GM12873 (cell line): ENCODE results near the gene TSEN2.

Experiments
- TF ChIP-seq, protein P1 (sequence below): IDR thresholded peaks from 2 replicates; pipeline ENCODE4 v1.5.1; 2012; ENCODE audit warnings: low read depth, mild to moderate bottlenecking, moderate library complexity, low read length, control low read depth; ENCODE audit not compliant: insufficient read depth; ENCODE audit errors: missing control alignments

The TSEN2 gene

DNA sequence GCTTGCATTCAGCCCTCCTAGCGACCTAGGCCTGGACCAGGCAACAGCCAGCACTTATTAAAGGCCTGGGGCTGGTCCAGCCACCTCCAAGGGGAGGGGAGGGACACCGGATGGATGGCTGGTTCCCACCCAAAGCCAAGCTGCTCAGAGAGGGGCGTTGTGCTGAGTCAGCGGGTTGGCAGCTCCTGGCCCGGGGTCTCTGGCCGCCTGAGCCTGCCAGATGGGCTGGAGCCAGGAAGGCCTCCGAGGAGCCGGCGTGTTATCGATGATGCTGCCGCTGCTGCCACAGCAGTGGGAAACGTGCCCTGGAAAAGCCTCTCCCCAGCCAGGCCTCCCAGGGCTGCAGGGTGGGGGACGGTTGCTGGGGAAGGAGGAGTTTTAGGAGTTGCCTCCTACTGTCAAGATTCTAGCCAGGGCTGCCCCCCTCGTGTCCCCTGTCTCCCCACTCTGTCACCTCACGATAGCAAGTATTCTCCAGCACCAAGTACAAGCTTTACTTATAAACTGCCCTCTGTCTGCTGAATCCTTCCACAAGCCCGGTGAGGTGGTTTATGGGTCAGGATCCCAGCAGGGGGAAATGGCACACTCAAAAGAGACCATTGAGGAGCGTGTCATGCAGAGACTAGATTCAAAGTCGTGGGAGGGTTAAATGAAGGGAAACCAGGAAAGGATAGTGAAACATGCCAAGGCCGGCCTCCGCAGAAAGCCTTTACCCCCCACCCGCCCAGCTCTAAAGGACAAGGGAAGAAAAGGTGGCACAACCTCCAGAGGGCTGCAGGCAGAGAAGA, 43.2 kb upstream of the TSEN2 start:
- TF ChIP-seq, protein P1, sequence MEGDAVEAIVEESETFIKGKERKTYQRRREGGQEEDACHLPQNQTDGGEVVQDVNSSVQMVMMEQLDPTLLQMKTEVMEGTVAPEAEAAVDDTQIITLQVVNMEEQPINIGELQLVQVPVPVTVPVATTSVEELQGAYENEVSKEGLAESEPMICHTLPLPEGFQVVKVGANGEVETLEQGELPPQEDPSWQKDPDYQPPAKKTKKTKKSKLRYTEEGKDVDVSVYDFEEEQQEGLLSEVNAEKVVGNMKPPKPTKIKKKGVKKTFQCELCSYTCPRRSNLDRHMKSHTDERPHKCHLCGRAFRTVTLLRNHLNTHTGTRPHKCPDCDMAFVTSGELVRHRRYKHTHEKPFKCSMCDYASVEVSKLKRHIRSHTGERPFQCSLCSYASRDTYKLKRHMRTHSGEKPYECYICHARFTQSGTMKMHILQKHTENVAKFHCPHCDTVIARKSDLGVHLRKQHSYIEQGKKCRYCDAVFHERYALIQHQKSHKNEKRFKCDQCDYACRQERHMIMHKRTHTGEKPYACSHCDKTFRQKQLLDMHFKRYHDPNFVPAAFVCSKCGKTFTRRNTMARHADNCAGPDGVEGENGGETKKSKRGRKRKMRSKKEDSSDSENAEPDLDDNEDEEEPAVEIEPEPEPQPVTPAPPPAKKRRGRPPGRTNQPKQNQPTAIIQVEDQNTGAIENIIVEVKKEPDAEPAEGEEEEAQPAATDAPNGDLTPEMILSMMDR, result no peak

DNA sequence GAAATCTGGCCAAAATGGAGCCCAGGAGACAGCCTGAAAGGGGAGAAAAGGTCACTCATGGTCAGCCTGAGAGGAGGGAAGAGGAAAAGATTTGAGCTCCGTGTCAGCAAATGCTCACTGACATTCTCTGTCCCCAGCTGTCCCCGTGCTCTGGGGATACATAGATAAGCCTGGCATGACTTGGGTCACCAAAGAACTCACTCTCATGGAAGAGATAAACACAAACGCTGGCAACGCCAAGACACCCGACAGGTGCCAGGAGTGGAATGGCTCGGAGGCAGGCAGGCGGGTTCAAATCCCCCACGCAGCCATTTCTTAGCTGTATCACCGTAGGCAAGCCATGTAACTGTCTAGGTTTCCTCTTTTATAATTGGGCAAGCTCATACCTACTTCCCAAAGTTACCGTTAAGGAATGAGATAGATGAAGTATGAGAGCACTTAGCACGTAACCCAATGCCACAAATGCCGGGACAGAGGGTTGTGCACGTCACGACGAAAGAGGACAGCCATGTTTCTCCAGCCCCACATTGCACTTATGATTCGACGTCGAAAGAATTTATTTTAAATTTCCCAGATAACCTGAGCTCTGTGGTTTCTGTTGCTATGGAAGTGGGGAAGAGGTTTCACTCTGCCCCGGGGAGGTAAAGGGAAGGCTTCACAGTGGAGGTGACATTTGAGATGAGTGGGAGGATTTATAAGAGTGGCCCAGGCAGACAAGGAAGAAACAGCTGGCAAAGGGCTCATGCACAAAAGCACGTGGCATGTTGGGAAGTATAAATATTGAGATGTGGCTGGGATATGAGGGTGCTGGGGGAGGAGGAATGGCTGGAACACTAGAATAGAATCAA, 41.4 kb upstream of the TSEN2 start:
- TF ChIP-seq, protein P1, result no peak

DNA sequence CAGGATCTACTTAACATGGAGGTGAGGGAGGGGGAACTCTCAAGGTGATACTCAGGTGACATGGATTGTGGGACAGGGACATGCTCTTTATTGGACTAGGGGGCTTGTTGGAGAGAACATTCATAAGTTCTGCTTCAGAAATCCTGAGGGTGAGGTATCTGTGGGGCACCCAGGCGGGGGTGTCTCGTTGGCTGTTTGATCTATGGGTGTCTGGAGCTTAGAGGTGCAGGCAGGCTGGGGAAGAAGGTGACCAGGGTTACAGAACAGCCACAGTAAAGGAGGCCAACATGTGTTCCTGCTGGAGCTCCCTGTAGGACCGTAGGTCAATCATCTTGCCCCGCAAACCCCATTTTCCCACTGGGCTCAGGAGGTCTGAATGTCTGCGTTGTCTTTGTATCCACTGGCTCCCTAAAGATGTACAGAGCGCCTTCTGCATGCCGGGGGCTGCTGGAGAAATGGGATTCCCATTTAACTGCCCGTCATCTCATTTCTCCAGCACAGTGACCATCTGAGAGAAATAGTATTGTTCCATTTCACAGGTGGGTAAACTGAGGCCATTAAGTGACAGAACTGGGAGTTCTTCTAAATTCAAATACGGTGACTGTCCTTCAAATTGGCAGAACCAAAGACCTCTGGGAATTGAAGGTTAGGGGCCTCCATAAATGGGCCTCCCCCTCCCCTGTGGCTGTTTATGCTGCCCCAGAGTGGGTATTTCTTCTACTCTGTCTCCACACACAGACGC, 40.3 kb upstream of the TSEN2 start:
- TF ChIP-seq, protein P1, result no peak

DNA sequence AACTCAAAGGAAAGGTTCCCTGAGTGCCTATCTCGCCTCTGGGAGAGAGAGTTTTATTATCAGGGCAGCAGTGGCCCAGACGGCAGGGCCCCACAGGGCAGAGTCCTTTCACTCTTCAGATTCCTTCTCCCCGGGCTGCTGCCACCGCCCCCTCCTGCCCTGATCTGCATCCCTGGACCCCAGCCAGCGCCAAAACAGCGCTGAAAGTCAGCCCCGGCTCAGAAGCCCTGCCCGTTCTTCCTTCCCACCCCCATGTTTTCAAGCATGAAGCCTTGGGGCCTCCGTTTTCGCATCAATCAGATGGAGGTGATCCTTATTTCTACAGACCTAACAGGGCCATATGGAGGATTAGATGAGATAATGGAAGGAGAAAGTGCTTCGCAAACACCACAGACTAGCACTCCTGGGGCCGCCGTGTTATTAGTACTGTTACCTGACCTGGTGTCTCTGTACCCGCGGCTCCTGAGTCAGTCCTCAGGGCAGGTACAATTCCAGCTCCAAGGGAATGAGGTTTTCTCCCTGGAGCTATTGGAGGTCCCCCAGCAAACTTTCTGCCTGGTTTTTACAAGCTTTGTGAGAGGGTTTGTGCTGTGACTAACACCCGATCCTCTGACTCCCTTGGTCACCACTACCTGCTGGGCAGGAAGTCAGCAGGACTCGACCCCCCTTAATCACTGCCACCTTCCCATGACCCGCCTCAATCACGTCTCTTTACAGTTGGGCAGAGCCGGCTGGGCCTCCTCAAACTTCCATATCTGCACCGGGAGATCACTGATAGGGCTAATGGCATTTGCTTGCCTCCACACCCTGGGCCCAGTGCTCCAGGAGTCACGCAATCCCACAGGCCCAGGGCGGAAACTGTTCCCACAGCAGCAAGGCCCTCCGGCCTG, 39.5 kb upstream of the TSEN2 start:
- TF ChIP-seq, protein P1, result no peak

DNA sequence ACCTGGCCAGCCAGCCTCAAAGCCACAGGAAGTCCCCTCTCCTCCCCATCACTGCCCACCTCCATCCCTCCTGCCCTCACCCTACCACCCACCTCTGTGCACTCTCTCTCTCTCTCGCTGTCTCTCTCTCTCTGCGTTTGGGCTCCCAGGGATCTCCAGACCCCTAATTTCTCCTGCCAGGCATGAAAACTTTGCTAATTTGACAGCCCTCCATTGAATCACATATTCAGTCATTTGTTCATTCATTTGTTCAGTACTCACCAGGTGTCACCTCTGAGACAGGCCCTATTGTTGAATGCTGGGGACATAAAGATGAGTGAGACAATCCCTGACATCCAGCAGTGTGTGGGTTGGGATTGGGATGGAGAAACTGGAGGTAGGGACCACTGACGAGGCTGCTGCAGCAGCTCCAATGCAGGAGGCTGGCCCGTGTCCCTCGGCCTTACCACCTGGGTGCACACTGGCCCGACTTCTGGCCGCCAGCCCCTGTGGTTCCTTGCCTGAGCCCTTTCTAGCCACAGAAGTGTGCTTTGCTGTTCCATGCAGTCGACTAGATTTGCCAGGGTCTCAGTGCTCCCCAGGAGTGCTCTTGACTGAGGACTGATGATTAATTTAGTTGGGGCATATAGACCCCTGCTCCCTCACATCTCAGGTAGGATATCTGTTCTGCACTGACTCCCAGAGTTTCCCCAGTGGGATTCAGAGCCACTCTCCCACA, 38.6 kb upstream of the TSEN2 start:
- TF ChIP-seq, protein P1, result no peak

DNA sequence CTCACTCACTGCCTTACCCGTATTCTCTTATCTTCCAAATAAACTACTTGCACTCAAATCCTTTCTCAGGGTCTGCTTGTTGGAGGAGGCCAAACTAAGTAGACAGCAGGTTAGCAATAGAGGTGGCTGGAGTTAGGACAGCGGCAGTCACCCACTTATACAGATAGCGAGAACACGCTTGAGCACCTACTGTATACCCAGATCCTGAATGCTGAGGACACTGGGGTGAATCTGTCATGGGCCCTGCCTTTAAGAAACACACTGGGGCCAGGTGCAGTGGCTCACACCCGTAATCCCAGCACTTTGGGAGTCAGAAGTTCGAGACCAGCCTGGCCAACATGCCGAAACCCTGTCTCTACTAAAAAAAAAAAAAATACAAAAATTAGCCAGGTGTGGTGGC, 38.0 kb upstream of the TSEN2 start:
- TF ChIP-seq, protein P1, result no peak
